AG04450 (cell line): ENCODE results near the gene UTY. TPM values are rescaled to one million over a fixed set of nuclear protein-coding genes. Genes with fewer than 3 reads are reported as not detected.
A peak's percentile ranks its signal among the peaks of the same experiment; 100 is the strongest.

Experiments
- CTCF ChIA-PET: fragments of 300-600, 350-600 bp; formaldehyde crosslinking; extraction: SDS; loops from one replicate; lab custom pipeline; 2022; ENCODE audit warnings: antibody characterized with exemption, inconsistent platforms; lab: Charles Lee
- POLR2A ChIA-PET: fragments of 350-600 bp; formaldehyde crosslinking; extraction: SDS; loops from one replicate; lab custom pipeline; 2021; ENCODE audit warnings: antibody characterized with exemption, inconsistent platforms; lab: Yijun Ruan, JAX
- DNase-seq: peaks from one replicate; pipeline ENCODE4 v3.0.0-alpha.2; 2011; ENCODE audit warnings: low read depth, low spot score
- H3K27ac ChIP-seq: one replicate; pipeline ENCODE4 v1.5.1; 2012; ENCODE audit warnings: low read depth, low read length, control low read depth
- H3K27me3 ChIP-seq: one replicate; pipeline ENCODE4 v1.6.0; 2012; ENCODE audit warnings: low read length; ENCODE audit not compliant: control insufficient read depth, insufficient read depth
- H3K4me3 ChIP-seq: 2 replicates; pipeline ENCODE4 v1.5.1; 2011; ENCODE audit warnings: mild to moderate bottlenecking, low read depth, low read length, control low read depth
- H3K9me3 ChIP-seq: 2 replicates; pipeline ENCODE4 v1.5.1; 2012; ENCODE audit warnings: low read length; ENCODE audit not compliant: control insufficient read depth, insufficient read depth
- CTCF ChIP-seq: IDR thresholded peaks from 2 replicates; pipeline ENCODE4 v1.5.1; 2011; ENCODE audit warnings: low read depth, low read length, control low read depth, inconsistent platforms
- polyA minus RNA-seq: library from RNA; depleted of rRNA, polyadenylated mRNA; stranded (reverse); fragments of >200 nt; gene quantifications from 2 replicates; pipeline ENCODE4 v1.2.3, GENCODE V29; 2011; rRNA and poly(A)+ RNA removed
- polyA plus RNA-seq: library from polyadenylated mRNA; depleted of rRNA; stranded (reverse); fragments of >200 nt; gene quantifications from 2 replicates; pipeline ENCODE4 v1.2.3, GENCODE V29; 2011; rRNA removed

UTY gene
- polyA plus RNA-seq (9.5 and 11.0 TPM in 2 replicates), polyA minus RNA-seq (40.6 and 44.8 TPM in 2 replicates)

GRCh38 chrY:13479828-13480227, at the start of gene UTY:
Gene UTY (minus strand): TSS chrY:13480033. CDS start chrY:13479665, 368 bp downstream.
- Histone ChIP-seq H3K9me3 (no peaks in the 10 kb centered on the region), H3K27me3 (no peaks in the 10 kb centered on the region), H3K27ac (peak within 1 kb of the TSS; percentile 94), H3K4me3 (peak within 1 kb of the TSS; percentile 89)
- peak; percentile 68 for DNase-seq
- CTCF ChIA-PET = no interaction called here
- no peak for TF ChIP-seq CTCF
- POLR2A ChIA-PET = no interaction called here

- Histone ChIP-seq H3K4me3 (no peak overlapping the region), H3K27me3 (no peaks in the 10 kb centered on the region), H3K27ac (no peak overlapping the region), H3K9me3 (no peaks in the 10 kb centered on the region)
- TF ChIP-seq CTCF = no peak
- no peak for DNase-seq
- CTCF ChIA-PET = no interaction called here
- POLR2A ChIA-PET = no interaction called here
These were observed 40.6 kb upstream of the UTY start for GRCh38 chrY:13520474-13520873.

DNA sequence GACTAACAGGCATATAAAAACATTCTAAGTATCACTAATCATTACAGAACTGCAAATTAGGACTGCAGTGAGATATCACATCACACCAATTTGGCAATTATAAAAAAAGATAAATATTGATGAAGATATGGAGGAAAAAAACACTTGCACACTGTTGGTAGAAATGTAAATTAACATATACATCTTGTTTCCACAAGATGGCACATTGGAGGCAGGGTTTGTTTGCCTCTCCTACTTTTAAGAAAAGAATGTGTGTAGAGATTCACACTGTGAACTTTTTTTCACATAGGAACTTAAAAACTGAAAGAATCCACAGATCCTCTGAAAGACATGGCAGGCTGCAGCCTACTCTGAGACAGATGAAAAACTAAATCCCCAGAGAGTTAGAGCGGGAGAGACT, 21.4 kb upstream of the UTY start:
- POLR2A ChIA-PET = no interaction called here
- CTCF ChIA-PET = no interaction called here
- DNase-seq = no peak
- Histone ChIP-seq H3K9me3 (no peaks in the 10 kb centered on the region), H3K27ac (no peak overlapping the region), H3K4me3 (no peak overlapping the region), H3K27me3 (no peaks in the 10 kb centered on the region)
- TF ChIP-seq CTCF = no peak

DNA sequence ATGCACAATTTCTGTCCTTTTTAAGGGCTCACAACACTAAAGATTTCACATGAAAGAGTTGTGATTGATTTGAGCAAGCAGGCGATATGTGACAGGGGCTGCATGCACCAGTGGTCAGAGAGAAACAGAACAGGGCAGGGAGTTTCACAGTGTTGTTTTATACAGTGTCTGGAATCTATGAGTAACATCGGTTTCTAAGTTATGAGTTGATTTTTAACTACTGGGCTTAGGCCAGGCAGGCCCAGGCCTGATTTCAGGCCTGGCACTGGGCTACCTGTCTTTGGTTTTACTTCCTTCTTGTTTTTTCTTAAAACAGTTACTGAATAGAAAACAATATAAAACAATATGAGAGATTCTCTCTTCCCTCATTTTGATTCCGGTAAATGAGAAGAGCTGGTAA, 13.9 kb upstream of the UTY start:
- TF ChIP-seq CTCF = no peak
- DNase-seq = no peak
- Histone ChIP-seq H3K27ac (no peak overlapping the region), H3K27me3 (no peaks in the 10 kb centered on the region), H3K4me3 (no peak overlapping the region), H3K9me3 (no peaks in the 10 kb centered on the region)
- ChIA-PET CTCF (no interaction called here), POLR2A (no interaction called here)

DNA sequence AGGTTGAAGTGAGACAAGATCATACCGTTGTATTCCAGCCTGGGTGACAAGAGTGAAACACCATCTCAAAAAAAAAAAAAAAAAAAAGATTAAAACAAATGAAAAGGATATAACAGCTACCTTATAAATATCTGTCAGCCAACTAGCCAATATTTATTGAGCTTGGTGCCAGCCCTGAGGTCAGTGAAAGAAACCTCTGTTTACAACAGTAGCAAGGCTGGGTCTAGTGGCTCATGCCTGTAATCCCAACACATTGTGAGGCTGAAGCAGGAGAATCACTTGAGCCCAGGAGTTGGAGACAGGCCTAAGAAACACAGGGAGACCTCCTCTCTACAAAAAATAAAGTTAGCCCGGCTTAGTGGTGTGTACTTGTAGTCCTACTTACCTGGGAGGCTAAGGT, 12.6 kb upstream of the UTY start:
- POLR2A ChIA-PET = no interaction called here

More for the DNA sequence above, 12.6 kb upstream of the UTY start:
- Histone ChIP-seq H3K9me3 (no peaks in the 10 kb centered on the region), H3K27me3 (no peaks in the 10 kb centered on the region), H3K4me3 (no peak overlapping the region), H3K27ac (no peak overlapping the region)
- CTCF ChIA-PET = interaction anchor here (0.6 kb wide), 1 partner anchor 322 kb away, joined by 3 read pairs; no protein-coding TSS in a partner anchor
- no peak for DNase-seq
- no peak for TF ChIP-seq CTCF
